Neural crest cell (in vitro differentiated cells): ENCODE measurements around the gene PACC1. TPM values are rescaled to one million over a fixed set of nuclear protein-coding genes. Genes with fewer than 3 reads are reported as not detected.

Experiments
- DNase-seq: peaks from one replicate; pipeline ENCODE4 v3.0.0; 2021; ENCODE audit warnings: low read depth, mixed read lengths, low spot score
- H3K27ac Mint-ChIP-seq: one replicate; pipeline ENCODE4 v1.8.0; 2021; ENCODE audit warnings: mild to moderate bottlenecking, mixed read lengths; ENCODE audit not compliant: unreplicated experiment
- H3K27me3 Mint-ChIP-seq: 2 replicates; pipeline ENCODE4 v1.8.0; 2021; ENCODE audit warnings: low read depth, mild to moderate bottlenecking, mixed read lengths
- H3K36me3 Mint-ChIP-seq: 2 replicates; pipeline ENCODE4 v1.8.0; 2021; ENCODE audit warnings: low read depth, mild to moderate bottlenecking, mixed read lengths
- H3K4me1 Mint-ChIP-seq: 2 replicates; pipeline ENCODE4 v1.8.0; 2021; ENCODE audit warnings: mixed read lengths
- H3K4me3 Mint-ChIP-seq: one replicate; pipeline ENCODE4 v1.8.0; 2021; ENCODE audit warnings: mild to moderate bottlenecking, mixed read lengths
- H3K9me3 Mint-ChIP-seq: 2 replicates; pipeline ENCODE4 v1.8.0; 2021; ENCODE audit warnings: mixed read lengths
- total RNA-seq: library from RNA; stranded (reverse); gene quantifications from 2 replicates; pipeline ENCODE4 v1.2.1, GENCODE V29; 2021
- TF ChIP-seq, protein P1 (sequence below): fragments of 200-600 bp; sonication (generic); conservative IDR thresholded peaks from 2 replicates; pipeline ENCODE4 v1.5.0; 2021; ENCODE audit warnings: antibody characterized with exemption, mild to moderate bottlenecking

PACC1 gene
- total RNA-seq, 1 donor from 2014 or later, result 28.3 TPM

DNA sequence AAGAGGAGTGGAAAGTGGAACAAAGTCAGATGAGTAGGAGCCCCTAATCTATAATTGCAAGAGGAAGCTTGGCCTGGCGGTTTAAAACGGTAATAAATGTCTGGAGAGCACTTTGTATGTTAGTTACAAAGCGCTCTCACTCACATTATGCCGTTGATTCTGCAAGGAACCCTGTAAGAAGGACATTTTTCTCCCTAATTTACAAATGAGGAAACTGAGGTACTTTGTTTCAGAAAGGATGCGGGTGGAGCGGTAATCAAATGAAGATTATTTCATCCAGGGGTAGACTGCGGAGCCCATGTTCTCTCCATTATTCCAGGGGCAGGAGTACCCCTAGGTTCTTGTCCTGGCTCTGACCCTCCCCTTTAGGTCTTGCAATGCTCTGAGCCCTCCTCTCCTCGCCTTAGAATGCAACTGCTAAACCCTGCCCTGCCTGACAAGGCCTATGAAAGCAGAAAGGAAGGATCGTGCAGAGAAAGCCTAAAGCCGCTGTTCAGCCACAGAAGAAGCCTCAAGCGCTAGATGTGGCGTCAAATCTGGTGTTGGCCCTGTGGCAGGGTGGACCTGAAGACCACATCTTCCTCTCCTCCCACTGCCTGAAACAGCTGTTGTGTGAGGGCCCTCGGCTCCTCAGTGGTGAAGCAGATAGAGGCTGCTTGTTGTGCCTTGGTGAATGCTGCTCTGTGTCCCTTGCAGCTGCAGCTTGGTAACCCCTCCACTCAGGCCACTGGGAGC is 588 bp upstream of the PACC1 start:
- no peaks in the 10 kb centered on the region for H3K9me3 Mint-ChIP-seq
- no peaks in the 10 kb centered on the region for H3K27me3 Mint-ChIP-seq
- peaks cover 26% of the 10 kb centered on the region for H3K4me1 Mint-ChIP-seq
- no peak for DNase-seq
- peak overlapping the region; percentile 95 for H3K27ac Mint-ChIP-seq
- H3K36me3 Mint-ChIP-seq, result peaks cover 11% of the 10 kb centered on the region
- TF ChIP-seq, protein P1, sequence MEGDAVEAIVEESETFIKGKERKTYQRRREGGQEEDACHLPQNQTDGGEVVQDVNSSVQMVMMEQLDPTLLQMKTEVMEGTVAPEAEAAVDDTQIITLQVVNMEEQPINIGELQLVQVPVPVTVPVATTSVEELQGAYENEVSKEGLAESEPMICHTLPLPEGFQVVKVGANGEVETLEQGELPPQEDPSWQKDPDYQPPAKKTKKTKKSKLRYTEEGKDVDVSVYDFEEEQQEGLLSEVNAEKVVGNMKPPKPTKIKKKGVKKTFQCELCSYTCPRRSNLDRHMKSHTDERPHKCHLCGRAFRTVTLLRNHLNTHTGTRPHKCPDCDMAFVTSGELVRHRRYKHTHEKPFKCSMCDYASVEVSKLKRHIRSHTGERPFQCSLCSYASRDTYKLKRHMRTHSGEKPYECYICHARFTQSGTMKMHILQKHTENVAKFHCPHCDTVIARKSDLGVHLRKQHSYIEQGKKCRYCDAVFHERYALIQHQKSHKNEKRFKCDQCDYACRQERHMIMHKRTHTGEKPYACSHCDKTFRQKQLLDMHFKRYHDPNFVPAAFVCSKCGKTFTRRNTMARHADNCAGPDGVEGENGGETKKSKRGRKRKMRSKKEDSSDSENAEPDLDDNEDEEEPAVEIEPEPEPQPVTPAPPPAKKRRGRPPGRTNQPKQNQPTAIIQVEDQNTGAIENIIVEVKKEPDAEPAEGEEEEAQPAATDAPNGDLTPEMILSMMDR, result no peak
- peak overlapping the region; percentile 88 for H3K4me3 Mint-ChIP-seq

DNA sequence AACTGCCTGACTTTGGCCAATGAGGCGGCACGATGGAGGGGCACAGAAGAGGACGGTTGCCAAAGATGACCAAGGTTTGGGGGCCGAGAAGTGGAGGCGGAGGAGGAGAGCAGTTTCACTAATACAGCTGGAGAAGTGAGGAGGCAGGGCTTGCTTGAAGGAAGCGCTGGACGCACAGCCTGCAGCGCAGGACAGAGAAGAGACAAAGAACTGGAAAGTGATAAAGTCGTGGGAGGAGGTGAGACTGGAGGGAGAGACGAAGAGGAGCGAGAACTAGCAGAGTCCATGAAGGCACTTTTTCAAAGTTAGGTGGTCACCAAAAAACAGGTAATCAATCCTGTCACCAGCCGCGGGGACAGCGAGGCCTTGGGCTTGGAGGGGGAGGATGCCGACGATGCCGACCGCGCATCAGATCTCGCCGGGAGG is 771 bp downstream of the PACC1 start:
- Mint-ChIP-seq H3K27me3 (no peaks in the 10 kb centered on the region), H3K4me3 (peak overlapping the region; percentile 88), H3K4me1 (peaks cover 26% of the 10 kb centered on the region), H3K9me3 (no peaks in the 10 kb centered on the region), H3K27ac (peak overlapping the region; percentile 12), H3K36me3 (peaks cover 21% of the 10 kb centered on the region)
- peak; percentile 27 for DNase-seq
- TF ChIP-seq, protein P1, result no peak

DNA sequence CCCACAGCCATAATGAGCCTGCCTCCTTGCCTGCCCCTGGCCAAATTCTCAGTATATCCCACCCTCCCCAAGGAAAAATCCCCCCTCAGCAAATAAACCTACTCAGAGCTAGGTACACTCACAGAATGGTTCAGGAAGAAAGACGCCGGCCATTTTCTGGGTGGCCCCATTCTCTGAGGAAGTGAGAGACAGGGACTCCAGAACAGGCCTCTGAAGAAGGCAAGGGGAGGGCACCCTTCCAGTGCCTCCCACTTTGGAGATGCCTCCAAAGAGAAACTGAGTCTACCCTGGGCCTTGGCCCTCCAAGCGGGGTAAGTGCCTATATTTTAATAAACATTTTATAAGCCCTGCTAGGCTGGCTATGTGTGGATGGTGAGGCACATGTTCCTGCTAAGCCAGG is 2.3 kb downstream of the PACC1 start:
- H3K27me3 Mint-ChIP-seq, result no peaks in the 10 kb centered on the region
- H3K27ac Mint-ChIP-seq, result no peak overlapping the region
- peaks cover 26% of the 10 kb centered on the region for H3K4me1 Mint-ChIP-seq
- peak overlapping the region; percentile 88 for H3K4me3 Mint-ChIP-seq
- H3K9me3 Mint-ChIP-seq, result no peaks in the 10 kb centered on the region
- H3K36me3 Mint-ChIP-seq, result peaks cover 29% of the 10 kb centered on the region
- TF ChIP-seq, protein P1, result no peak
- no peak for DNase-seq

DNA sequence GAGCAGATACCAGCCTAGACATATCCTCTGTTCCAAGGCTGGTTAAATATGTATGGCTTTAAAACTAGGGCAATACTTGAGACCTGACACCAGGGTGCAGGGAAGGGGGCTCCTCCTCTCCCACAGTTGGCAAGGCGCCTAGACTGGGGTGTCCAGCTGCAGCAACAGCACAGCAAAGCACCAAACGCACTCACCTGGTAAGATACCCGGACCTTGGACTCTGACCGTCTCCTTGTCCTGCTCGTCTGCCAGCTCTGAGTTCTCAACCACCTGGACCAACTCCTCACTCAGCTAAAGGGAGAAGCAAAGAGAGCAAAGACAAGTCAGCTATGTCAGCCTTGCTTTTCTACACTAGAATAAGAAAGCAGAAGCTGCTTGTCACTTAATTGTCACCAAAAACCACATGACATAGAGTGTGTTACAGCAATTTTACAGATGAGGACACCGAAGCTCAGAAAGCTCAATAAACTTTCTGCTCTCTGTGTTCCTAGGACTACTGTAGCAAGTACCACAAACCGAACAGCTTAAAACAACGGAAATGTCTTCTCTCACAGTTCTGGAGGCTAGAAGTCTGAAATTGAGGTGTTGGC is 4.4 kb downstream of the PACC1 start:
- no peak for DNase-seq
- Mint-ChIP-seq H3K9me3 (no peaks in the 10 kb centered on the region), H3K4me3 (peak overlapping the region; percentile 12), H3K27ac (no peak overlapping the region), H3K27me3 (no peaks in the 10 kb centered on the region), H3K4me1 (peaks cover 19% of the 10 kb centered on the region), H3K36me3 (peaks cover 34% of the 10 kb centered on the region)
- TF ChIP-seq, protein P1, result no peak

DNA sequence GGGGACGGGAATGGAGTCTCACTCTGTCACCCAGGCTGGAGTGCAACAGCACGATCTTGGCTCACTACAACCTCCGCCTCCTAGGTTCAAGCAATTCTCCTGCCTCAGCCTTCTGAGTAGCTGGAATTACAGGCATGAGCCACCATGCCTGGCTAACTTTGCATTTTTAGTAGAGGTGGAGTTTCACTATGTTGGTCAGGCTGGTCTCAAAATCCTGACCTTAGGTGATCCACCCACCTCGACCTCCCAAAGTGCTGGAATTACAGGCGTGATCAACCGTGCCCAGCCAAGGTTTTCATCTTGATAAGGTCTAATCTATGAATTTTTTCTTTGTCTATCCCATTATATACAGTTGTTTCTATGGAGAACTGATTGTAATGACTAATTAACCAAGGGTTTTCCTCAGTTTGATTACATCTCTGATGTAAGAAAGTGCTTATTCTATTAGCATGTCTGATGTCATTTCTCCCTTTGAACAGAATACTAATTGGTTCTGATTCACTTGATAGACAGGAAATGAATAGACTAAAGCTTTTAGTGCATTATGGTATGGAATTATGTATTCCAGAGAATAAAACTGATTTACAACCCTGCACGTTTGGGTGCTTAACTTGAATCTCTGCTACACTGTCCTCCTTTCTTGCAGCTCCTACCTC is 11.9 kb downstream of the PACC1 start:
- H3K27me3 Mint-ChIP-seq, result no peaks in the 10 kb centered on the region
- H3K27ac Mint-ChIP-seq, result no peak overlapping the region
- H3K4me1 Mint-ChIP-seq, result no peaks in the 10 kb centered on the region
- H3K9me3 Mint-ChIP-seq, result peaks cover 2% of the 10 kb centered on the region
- DNase-seq, result no peak
- peaks cover 46% of the 10 kb centered on the region for H3K36me3 Mint-ChIP-seq
- TF ChIP-seq, protein P1, result no peak
- no peak overlapping the region for H3K4me3 Mint-ChIP-seq
